Measurements from ENCODE around the gene TSGA10IP.

The TSGA10IP gene

DNA sequence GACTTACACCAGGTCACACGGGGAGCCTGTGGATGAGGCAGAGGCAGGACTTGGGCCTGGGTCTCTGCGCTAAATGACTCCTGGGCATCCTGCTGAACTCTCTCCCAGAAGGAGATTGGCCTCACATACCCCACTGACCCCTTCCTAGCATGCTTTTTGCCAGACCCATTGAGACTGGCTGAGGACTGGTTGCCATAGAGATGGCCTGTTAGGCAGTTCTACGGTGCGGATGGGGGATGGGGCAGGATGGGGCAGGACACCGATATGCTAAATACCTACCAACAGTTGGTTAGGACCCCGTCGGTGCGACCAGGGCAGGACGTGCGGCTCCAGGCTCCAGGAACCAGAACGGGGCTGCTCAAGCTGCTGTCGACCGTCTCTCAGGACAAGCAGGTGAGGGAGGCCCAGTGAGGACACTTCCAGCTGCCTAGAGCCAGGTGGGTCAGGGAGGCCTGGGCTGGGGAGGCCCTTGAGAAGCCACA is at the start of gene TSGA10IP:
TSGA10IP (plus strand) TSS at position 51 of the 482 bp plus-strand sequence; CDS start at position 247, 196 bp downstream.
- no peak for FAIRE-seq

DNA sequence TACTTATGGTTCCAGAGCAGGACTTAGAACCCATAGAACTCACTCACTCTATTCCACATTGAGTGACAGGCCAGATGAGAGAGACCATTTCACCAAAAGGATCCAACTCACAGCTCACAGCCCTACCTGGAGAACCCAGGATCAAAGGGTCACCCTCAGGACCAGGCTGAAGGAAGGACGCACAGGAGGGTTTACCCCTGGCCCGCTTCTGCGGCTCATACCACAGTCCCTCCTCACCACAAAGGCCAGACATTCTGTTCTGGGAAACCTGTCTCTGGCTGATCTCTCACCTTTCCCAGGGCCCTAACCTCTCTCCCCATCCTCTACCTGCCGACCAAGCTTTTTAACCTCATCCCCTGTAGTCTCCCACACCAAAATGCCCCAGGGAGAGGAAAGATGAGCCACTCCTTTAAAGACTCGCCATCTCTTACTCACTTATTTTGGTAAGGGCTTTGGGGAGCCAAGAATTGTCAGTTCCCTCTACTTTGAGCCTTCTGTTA is 49.7 kb upstream of the TSGA10IP start:
- FAIRE-seq = no peak

DNA sequence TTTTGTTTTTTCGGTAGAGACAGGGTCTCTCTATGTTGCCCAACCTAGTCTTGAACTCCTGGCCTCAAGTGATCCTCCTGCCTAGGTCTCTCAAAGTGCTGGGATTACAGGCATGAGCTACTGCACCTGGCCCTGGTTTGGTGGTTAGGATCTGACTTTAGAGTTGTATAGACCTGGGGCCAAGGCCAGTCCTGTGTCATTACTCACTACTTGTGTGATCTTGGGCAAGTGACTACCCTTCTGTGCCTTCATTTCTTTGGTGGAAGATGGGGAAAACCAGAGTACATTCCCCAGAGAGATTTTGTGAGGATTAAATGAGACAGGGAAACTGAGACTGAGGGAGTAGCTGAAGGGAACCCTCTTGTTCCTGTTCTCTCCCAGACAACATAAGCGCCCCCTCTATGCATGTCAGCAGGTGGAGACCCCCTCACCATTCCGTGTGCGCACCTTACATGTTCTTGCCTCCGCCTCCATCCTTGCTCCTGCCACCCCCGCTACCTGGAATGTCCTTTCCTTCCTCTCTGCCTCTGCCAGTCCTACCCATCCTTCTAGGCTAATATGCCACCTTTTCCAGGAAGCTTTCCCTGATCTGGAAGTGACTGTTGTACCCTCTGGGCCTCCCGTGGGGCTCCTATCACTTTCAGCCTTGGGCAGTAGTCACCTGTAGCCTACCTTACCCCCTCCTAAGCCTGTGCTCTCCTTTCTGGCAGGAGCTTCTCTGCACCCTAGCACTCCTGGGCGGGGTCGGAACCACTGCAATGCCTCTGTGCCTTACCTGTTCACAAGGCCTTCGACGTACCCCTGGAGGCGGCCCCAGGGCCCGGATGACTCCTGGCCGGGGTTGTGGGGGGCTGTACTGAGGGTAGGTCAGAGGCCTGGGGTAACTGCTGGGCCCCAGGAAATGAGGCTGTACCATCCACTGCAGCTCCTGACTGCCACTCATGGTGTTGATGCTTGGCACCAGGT is 49.0 kb upstream of the TSGA10IP start:
- FAIRE-seq = no peak

DNA sequence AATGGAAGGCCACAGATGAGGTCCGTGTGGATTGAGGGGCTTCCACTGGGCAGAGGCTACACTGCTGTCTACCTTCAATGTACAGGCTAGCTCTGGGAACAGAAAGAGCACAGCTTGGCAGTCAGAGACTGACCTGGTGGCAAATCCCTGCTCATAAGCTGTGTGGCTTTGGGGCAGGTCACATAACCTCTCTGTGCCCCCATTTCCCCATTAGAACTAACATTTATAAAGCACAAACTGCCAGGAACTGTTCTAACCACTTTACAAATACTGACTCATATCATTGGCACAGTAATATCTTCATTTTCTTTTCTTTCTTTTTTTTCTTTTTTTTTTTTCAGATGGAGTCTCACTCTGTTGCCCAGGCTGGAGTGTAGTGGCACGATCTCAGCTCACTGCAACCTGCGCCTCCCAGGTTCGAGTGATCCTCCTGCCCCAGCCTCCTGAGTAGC is 48.2 kb upstream of the TSGA10IP start:
- FAIRE-seq = no peak

DNA sequence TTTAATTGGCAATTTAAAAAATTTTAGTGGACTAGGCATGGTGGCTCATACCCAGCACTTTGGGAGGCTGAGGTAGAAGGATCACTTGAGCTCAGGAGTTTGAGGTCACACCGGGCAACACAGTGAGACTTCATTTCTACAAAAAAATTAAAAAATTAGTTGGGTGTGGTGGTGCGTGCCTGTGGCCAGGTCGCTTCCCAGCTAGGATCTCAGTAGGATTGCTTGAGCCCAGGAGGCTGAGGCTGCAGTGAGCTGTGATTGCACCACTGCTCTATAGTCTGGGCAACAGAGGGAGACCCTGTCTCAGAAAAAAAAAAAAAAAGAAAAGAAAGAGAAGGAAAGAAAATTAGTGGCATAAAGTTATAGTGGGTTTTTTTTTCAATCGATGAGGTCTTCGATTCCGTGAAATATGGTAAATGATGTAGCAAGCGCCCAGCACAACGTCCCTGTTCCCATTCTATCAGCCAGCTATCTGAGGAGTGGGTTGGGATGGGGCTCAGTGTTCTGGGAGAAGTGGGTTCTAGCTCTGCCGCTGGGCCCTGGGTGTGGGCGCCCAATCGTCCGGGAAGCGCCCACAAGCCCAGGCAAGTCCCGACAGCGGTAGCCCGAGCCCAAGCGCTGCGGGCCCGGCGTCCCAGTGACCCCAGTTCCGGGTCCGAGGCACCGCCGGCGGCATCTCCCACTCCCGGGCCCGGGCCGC is 46.5 kb upstream of the TSGA10IP start:
- no peak for FAIRE-seq

DNA sequence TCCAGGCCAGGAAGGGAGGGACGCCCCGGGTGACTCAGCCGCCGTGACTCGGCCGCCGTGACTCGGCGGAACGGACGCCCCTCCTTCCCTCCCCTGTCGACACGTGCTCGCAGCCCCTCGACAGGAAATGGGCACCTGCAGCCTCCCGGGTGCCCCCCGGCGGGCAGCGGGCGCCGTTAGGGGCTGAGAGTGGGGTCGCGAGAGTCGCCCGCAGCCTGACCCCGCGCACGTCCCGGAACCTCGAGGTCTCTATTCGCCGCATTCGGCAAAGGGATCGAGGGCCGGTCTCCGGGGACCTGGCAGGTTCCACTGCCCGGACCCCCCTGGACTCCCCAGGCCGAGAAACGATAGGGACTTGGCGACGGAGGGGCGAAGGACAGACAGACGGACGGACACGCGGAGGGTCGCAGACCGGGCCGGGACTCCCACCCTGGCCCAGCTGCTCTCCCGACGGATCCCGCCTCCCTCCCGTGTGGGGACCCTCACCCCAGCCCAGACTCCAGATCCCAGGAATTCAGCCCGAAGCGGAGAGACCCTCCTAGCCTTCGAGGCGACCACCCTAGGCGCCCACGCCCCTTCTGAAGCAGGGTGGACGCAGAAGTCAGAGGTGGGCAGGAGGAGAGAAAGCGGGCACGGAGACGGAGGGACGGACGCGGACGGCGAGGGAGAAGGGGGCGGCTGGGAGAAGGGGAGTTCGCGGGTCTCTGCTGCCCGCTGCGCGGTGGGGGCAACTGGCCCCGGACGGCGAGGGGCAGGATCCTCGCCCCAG is 45.7 kb upstream of the TSGA10IP start:
- no peak for FAIRE-seq

DNA sequence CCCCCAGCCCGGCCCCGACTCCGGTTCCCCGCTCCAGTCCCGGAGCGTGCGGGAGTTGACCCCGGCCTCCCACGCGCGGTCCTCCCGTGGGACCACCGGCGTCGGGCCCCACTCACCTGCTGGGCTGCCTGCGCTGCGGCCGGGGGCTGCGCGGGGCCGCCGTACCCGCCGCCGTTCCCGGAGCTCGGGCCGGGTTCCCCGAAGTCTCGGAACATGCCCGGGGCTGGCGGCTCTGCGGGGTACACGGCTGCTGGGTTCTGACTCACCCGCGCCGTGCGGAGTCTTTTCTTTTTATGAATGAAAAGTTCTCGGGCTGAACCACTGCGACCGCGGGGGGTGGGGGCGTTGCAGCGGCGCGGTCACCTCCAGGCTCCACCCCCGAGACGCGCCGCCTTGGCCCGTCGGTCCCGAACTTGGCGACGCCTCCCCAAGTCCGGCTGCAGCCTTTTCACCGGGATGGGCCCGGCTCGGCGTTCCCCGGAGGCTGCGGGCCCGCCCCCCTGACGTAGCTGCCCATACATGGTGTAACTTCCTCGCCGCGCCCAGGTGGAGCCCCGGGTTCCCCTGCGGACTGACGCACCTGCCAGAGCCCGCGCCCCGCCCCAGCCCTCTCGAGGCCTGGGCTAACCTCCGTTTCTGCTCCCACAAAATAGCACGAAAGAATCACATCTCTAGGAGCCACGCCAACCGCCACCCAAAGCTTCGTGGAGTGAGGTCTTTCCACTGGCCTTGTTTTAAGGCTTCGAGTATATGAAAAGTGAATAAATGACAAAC is 45.0 kb upstream of the TSGA10IP start, which contains the start of gene FOSL1:
FOSL1 (minus strand) TSS at position 264 of the 774 bp plus-strand sequence; CDS start at position 215, 49 bp downstream.
- no peak for FAIRE-seq

DNA sequence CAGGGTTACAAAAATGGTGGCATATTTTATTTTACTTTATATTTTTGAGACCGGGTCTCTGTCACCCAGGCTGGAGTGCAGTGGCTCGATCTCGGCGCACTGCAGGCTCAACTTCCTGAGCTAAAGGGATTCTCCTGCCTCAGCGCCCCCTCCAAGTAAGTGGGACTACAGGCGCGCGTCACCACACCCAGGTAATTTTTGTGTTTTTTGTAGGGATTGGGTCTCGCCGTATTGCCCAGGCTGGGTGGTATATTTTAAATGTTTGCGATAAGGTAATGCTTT is 44.4 kb upstream of the TSGA10IP start:
- no peak for FAIRE-seq

DNA sequence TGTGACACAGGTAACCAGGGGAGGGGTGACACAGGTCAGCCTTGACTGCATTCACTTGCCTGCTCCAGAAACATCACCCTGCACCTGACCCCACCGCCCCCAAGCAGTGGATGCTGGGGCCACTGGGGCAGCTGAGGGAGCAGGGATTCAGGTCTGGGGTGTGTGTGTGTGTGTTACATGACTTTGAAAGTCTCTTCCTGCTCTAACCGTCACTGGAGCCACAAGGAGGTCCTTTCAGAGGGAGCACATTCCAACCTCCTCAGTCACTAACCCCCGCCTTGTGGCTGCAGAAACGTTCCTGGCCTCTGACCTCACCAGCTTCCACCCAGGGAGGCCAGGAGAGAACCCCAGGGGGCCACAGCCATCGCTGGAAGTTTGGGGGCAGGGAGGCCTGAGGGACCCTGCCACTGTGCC is 42.2 kb upstream of the TSGA10IP start:
- no peak for FAIRE-seq

DNA sequence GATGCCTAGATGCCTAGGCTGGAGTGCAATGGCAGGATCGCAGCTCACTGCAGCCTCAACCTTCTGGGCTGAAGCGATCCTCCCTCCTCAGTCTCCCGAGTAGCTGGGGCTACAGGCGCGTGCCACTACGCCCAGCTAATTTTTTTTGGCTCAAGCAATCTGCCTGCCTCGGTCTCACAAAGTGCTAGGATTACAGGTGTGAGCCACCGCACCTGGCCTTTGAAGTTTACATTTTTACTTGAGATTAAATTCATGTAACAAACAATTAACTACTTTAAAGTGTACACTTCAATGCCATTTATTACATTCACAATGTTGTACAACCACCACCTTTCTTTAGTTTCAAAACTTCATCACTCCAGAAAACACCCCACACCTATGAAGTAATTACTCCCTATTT is 41.6 kb upstream of the TSGA10IP start:
- FAIRE-seq = no peak

DNA sequence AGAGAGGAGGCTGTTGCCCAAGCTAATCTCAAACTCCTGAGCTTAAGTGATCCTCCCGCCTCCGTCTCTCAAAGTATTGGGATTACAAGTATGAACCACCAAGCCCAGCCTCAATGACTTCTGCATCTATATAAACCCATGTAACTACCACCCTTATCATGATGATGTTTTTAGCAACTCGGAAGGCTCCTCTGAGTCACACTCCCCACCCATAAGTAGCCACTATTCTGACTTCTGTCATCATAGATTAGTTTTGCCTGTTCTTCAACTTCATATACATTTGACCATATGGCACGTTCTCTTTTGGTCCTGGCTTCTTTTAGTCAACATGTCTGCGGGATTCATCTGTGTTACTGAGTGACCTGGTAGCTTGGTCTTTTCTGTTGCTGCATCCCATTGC is 38.7 kb upstream of the TSGA10IP start:
- FAIRE-seq = no peak

DNA sequence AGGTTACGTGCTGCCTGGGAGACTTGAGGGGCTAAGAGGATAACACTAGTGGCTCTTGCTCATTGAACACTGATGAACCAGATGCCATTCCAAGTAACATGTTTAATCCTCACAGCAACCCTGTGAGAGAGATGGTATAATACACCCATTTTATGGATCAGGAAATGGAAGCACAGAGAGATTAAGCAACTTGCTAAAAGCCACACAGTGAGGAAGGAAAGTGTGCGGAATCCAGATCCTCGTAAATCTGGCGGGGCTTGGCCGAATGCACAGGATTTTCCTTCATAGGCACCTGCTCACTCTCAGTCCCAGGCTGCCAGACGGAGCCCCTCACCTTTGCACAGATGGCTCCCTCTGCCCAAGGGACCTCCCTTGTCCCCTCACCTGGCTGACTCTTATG is 37.4 kb upstream of the TSGA10IP start:
- FAIRE-seq = no peak

DNA sequence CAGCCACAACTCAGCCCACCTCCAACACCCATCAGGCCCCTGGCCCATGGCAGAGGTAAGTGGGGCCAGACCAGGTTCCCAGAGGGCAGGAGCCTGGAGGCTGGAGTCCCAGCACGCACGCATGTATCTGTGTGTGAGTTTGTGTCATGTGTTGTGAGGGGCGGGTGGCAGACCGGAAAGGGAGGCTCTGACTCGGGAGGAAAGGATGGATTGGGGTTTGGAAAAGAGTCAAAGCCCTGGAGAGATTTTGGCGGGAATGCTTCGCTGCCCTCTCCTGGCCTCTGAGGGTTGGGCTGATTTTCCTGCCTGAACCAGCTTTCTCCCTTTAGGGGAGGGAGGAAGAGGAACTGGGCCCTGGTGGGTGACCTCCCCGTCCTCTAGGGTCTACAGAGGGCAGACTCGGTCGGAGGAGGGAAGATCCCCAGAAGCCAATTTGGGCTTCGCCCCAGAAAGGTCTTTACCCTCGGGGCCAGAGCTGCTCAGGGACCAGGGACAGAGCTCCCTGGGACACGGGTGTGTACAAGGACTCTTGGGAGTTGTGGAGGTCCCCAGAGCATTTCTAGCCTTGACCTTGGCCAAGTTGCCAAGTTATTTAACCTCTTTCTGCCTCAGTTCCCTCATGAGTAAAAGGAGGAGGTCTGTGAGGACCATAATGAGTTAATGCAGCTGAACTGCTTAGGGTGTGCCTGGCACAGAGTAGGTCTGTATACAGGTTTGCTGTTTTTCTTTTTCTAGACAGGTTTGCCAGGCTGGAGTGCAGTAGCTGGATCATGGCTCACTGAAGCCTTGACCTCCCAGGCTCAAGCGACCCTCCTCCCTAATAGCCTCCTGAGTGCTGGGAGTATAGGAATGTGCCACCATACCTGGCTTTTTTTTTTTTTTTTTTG is 33.4 kb upstream of the TSGA10IP start:
- FAIRE-seq = no peak

DNA sequence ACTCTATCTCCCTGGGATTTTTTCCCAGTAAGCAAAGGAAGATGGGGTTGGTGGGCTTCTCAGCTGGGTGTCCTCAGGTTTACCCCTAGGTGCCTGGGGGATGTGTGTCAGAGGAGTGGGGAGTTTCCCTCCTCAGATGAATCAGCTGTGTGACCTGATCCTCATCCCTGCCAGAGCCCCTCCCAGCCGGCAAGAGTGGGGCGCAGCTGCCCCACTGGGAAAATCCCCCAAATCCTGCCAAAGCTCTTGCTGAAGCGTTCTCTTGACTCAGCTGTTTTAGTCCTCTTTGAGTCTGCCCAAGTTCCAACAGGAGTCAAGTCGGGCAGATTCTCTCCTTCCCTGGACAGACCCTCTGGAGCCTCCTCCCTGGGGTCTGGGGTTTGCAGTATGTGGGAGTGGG is 32.4 kb upstream of the TSGA10IP start:
- no peak for FAIRE-seq

DNA sequence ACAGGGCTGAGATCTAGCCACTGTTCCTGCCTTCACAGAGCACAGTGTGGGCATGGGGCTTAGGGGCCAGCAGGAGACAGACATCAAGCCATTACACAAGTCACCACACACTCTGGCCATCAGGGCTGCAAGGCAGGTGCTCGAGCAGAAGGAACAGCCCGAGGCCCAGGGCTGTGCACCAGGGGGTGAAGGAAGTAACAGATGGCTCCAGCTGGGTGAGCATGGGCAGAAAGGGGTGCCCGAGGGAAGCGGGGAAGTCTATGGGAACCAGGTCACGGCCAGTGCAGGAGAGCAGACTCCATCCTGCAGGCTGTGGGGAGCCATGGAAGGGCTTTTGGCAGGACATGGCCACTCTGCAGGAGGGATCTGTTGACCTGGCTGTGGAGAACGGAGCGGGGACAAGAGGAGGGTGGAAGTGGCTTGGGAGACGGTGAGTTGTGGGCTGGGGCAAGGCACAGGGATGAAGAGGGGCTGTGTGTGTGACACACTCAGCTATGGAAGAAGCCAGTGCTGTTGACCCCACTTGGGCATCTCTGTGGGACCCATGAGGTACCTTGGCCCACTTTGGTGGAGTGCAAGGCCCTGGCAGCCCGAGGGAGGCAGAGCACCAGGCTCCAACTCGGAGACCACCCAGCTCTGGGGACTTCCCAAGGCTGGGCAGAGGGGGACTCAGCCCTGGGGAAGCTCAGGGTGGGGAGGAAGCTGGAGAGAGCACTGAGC is 30.0 kb upstream of the TSGA10IP start:
- FAIRE-seq = no peak

DNA sequence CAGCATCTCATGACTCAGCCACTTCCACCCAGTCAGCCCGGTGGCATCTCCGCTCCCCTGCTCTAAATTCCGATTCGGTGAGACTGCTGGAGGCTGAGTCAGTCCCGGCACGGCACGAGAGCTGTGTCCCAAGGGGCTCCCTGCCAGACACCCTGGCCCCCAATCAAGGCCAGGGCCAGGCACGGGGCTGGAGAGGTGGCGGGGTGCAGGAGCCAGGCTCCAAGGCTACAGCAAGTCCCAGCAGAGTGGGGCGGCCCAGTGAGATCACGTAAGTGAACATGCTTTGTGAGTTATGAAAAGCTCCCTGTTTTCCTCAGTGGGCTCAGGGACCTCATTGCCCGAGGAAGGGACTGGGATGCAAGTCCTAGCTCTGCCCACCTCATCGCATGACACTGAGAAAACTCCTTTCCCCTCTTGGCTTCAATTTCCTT is 29.4 kb upstream of the TSGA10IP start:
- FAIRE-seq = no peak

DNA sequence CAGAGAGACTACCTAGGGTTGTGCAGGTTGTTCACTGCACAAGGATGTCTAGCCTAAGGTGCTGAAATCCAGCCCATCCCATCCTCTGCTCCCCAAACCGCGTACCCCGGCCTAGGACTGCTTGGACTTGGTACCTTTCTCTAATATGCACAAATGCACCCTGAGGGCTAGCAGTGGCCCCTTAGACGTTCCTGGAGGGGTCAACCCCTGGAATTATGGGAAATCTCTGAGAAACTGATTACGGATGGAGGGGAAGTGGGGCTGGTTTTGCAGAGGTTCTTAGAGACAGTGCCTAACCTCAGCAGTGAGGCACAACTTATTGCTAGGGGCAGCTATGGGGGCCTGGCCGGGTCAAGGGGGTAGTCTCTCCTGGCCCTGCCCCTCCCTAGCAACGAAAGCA is 28.9 kb upstream of the TSGA10IP start:
- no peak for FAIRE-seq

DNA sequence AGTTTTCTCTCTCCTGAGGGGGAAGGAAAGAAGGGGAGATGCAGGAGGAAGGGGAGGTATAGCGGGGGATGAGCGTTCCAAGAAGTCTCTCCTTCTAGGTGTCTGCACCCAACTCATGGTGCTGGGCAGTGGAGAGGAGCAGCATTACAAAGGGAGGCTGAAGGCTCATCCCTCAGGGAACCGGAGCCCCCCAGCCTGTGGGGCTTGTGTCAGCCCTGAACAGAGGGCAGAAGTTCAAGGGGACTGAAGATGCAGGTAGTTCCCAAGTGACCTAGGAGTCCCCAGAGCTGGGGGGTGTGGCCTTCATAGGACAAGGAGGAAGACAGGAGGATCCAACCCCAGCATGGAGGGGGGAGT is 28.2 kb upstream of the TSGA10IP start:
- FAIRE-seq = no peak

DNA sequence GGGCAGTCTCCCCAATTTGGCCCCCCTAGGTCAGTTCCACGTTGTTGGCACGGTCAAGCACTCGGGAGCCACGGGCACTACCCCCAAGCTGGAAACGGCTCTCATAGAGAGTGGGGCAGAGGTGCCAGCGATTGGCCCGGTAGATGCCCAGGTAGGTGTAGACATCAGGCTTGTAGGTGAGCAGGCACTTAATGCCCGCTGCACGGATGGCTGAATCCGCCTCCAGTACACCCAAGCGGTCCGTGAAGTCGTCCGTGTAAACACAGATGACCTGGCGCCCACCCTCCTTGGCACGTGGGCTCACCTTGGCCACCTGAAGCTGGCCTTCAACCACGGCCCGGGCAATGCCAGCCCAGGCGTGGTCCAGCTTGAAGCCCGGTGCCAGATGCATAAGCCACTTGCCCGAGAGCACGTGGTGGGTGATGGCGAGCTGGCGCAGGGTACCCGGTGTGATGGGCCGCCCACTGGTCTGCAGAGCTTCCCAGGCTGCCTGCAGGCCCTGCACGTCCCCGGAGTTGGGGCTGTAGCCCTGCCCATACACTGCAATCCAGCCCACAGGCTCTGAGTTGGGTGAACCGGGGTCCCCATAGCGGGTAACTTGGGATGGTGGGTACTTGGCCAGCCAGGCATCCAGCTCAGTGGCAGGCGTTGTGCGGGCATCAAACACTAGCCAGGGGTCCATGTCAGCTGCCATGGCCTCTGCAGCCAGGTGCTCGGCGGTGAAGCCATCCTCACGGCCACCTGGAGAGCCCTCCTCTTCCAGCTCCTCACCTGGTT is 27.7 kb upstream of the TSGA10IP start:
- no peak for FAIRE-seq
